Uterine smooth muscle cell (primary cell): ENCODE results near the gene REC114. TPM values are rescaled to one million over a fixed set of nuclear protein-coding genes. Genes with fewer than 3 reads are reported as not detected.

Source experiments
- total RNA-seq: library from RNA; depleted of rRNA; stranded (reverse); fragments of >200 nt; gene quantifications from 2 replicates; pipeline ENCODE4 v1.2.3, GENCODE V29; 2014

Gene REC114, protein sequence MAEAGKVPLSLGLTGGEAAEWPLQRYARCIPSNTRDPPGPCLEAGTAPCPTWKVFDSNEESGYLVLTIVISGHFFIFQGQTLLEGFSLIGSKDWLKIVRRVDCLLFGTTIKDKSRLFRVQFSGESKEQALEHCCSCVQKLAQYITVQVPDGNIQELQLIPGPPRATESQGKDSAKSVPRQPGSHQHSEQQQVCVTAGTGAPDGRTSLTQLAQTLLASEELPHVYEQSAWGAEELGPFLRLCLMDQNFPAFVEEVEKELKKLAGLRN
- total RNA-seq: not detected in 2 replicates

DNA sequence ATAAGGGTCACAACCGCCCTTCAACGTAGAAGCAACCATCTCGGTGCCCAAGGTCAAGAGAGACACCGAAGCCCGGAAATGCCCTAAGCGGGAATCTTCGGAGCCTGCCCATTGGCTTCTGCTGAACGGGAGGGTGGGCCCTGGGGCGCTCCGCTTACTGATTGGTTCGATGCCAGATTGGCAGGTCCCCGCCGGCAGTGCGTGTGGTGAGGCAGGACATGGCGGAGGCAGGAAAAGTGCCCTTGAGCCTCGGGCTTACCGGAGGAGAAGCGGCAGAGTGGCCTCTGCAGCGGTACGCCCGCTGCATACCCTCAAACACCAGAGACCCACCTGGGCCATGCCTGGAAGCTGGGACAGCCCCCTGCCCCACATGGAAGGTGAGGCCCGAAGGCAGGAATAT is at the start of gene REC114:
Gene REC114 (plus strand): TSS at position 197 of the 400 bp plus-strand sequence. CDS start 22 bp downstream, at position 219.

Other genes with a start within 250 kb of the REC114 start
- gene HCN4, start 74.2 kb upstream of the REC114 start, total RNA-seq: not detected in 2 replicates
- 142 and 154 TPM in 2 replicates for gene NPTN, start 190.2 kb downstream of the REC114 start, total RNA-seq
- 151 and 164 TPM in 2 replicates for gene CD276, start 241.2 kb downstream of the REC114 start, total RNA-seq